GM18508 (cell line): ENCODE data around the gene NAA50.

Source experiments
- ATAC-seq: cut with Tn5 transposase; IDR thresholded peaks from one replicate; pipeline ENCODE4 v1.9.1; 2021; ENCODE audit warnings: moderate number of reproducible peaks; ENCODE audit not compliant: insufficient read depth, unreplicated experiment

The NAA50 gene

DNA sequence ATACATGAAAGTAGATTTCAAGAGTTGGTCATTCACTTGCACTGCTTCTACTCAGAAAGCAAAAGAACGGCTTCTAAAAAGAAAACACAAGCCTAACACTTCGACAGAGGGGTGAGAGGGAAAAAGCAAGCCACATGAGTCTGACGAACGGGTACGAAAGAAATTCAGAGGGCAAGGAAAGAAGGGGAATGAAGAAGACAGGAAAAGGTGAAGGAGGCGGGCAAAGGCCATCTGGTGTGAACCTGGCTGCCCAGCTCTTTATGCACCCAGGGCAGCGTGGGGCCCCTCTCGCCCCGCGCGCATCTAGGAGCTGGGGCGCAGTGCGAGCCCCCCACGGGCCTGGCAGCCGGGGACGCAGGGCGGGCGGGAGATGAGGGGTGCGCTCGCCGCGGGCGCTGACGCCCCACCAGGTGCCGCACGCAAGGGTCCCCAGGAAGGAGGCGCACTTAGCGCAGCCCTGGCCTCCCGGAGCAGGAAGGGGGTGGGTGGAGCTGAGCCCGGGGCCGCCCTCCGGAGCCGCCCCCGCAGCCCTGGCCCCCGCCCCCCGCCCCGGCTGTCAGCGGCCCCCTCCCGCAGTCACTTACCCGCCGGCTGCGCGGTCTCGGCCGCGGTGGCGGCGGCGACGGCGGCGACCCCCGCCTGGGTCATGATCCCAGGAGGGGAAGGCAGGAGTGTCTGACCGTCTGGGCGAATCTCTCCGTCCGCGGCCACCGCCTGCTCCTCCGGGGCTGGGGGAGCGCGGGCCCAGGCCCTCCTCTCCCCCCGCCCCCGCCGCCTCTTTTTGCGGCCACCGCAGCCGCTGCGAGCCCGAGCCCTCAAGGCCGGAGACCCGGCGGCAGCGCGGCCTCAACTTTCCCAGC, 50.0 kb downstream of the NAA50 start, which contains the start of gene USF3:
Gene USF3 (minus strand): TSS at position 857 of the 860 bp plus-strand sequence. CDS start 21,764 bp downstream, outside the sequence.
- peak; percentile 29 for ATAC-seq

- no peak for ATAC-seq
Observed at GRCh38 chr3:113695431-113695785, 50.6 kb downstream of the NAA50 start.

- no peak for ATAC-seq
Observed at GRCh38 chr3:113690482-113690881, 55.6 kb downstream of the NAA50 start.

DNA sequence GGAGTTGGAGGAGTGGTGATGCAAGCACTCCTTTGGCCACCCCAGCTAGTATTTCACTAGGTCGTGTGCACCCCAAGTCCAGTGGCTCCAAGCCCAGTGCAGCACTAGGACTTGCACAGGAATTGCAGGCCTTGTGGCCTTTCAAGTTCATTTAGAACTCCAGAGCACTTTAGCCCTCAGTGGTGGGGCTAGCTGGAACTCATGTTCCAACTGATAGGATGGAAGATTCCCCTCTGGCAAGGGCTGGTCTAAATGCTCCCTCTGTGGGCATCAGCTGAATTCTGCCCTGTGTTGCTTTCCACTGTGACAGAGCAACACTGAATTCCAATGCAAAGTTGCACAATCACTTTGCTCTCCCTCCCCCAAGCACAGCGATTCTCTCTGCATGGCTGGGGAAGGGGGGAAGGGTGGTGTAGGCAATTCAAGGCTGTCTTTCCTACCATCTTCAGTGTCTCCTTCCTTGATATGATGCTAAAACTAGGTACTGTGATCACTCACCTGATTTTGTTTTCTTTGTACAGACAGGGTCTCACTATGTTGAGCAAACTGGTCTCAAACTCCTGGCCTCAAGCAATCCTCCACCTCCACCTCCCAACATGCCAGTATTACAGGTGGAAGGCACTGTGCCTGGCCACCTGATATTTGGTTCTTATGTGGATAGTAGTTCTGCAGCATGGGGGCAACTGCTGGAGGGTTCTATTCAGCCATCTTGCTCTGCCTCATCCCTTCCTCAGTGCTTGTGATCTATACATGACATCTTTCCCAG, 59.9 kb downstream of the NAA50 start:
- ATAC-seq: no peak

GRCh38 chr3:113685124-113685523, 60.9 kb downstream of the NAA50 start:
- ATAC-seq: no peak

GRCh38 chr3:113684271-113684819, 61.7 kb downstream of the NAA50 start:
- no peak for ATAC-seq

- no peak for ATAC-seq
Observed at GRCh38 chr3:113678773-113679172, 67.3 kb downstream of the NAA50 start.

GRCh38 chr3:113677737-113678136, 68.3 kb downstream of the NAA50 start:
- no peak for ATAC-seq

DNA sequence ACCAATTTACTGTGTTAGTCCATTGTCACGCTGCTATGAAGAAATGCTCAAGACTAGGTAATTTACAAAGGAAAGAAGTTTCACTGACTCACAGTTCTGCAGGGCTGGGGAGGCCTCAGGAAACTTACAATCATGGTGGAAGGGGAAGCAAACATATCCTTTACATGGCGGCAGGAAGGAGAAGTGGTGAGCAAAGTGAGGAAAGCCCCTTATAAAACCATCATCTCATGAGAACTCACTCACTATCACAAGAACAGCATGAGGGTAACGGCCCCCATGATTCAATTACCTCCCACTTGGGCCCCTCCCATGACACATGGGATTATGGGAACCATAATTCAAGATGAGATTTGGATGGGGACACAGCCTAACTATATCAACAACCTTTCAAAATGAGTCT, 69.8 kb downstream of the NAA50 start:
- ATAC-seq: no peak

GRCh38 chr3:113673593-113673992, 72.5 kb downstream of the NAA50 start:
- ATAC-seq: no peak

- no peak for ATAC-seq
Observed at GRCh38 chr3:113668015-113668414, 78.0 kb downstream of the NAA50 start.
